ENCODE results near the gene TRAT1.

The TRAT1 gene

GRCh38 chr3:108847187-108847586, 24.6 kb downstream of the TRAT1 start:
- no peak for DNase-seq (ENCODE audit: extremely low read depth, low read depth)
- no peak for TF ChIP-seq CTCF (IDR thresholded peaks at IDR 0.05; ENCODE audit: low read depth, low read length, missing control alignments)
- H3K4me3 ChIP-seq (replicated peaks; ENCODE audit: low read depth, low read length), result no peak overlapping the region

- TF ChIP-seq CTCF (IDR thresholded peaks at IDR 0.05; ENCODE audit: low read depth, low read length, missing control alignments), result no peak
- H3K4me3 ChIP-seq (replicated peaks; ENCODE audit: low read depth, low read length), result no peak overlapping the region
- no peak for DNase-seq (ENCODE audit: extremely low read depth, low read depth)
Measured at GRCh38 chr3:108849075-108849474, 26.5 kb downstream of the TRAT1 start.

- H3K4me3 ChIP-seq (replicated peaks; ENCODE audit: low read depth, low read length), result no peak overlapping the region
- TF ChIP-seq CTCF (IDR thresholded peaks at IDR 0.05; ENCODE audit: low read depth, low read length, missing control alignments), result no peak
- DNase-seq (ENCODE audit: extremely low read depth, low read depth), result no peak
Measured at GRCh38 chr3:108861401-108861800, 38.8 kb downstream of the TRAT1 start.

GRCh38 chr3:108862865-108863798, 40.5 kb downstream of the TRAT1 start:
- no peak overlapping the region for H3K4me3 ChIP-seq (replicated peaks; ENCODE audit: low read depth, low read length)
- no peak for DNase-seq (ENCODE audit: extremely low read depth, low read depth)
- TF ChIP-seq CTCF (IDR thresholded peaks at IDR 0.05; ENCODE audit: low read depth, low read length, missing control alignments), result no peak

- no peak for TF ChIP-seq CTCF (IDR thresholded peaks at IDR 0.05; ENCODE audit: low read depth, low read length, missing control alignments)
- no peak overlapping the region for H3K4me3 ChIP-seq (replicated peaks; ENCODE audit: low read depth, low read length)
- no peak for DNase-seq (ENCODE audit: extremely low read depth, low read depth)
Measured at GRCh38 chr3:108863799-108864135, 41.2 kb downstream of the TRAT1 start.

- no peak for DNase-seq (ENCODE audit: extremely low read depth, low read depth)
- no peak overlapping the region for H3K4me3 ChIP-seq (replicated peaks; ENCODE audit: low read depth, low read length)
- no peak for TF ChIP-seq CTCF (IDR thresholded peaks at IDR 0.05; ENCODE audit: low read depth, low read length, missing control alignments)
Measured at GRCh38 chr3:108877901-108878300, 55.3 kb downstream of the TRAT1 start.
